SK-N-SH treated with all-trans-retinoic acid at 6 μM for 48 hours (cell line): ENCODE measurements around the gene PIBF1.

Experiments
- ATAC-seq: fragments of 200-7000 bp; cut with Tn5 transposase; 3 replicates; pipeline ENCODE4 v1.9.1; 2020; ENCODE audit warnings: mild to moderate bottlenecking, moderate library complexity
- BACH2 ChIP-seq: fragments of 250-450 bp; sonication (Bioruptor Pico); IDR thresholded peaks from 2 replicates; pipeline ENCODE4 v1.9.0; 2021; ENCODE audit warnings: mild to moderate bottlenecking, borderline replicate concordance
- CSDC2 ChIP-seq: fragments of 250-450 bp; sonication (Bioruptor Pico); IDR thresholded peaks from 2 replicates; pipeline ENCODE4 v1.5.0; 2020; ENCODE audit warnings: mild to moderate bottlenecking, moderate library complexity
- ESRRG ChIP-seq: fragments of 250-450 bp; sonication (Bioruptor Pico); IDR thresholded peaks from 2 replicates; pipeline ENCODE4 v1.6.1; 2021; ENCODE audit warnings: mild to moderate bottlenecking
- GLIS3 ChIP-seq: fragments of 250-450 bp; sonication (Bioruptor Pico); IDR thresholded peaks from 2 replicates; pipeline ENCODE4 v1.5.0; 2020; ENCODE audit warnings: mild to moderate bottlenecking, moderate library complexity
- ISL1 ChIP-seq: fragments of 250-450 bp; sonication (Bioruptor Pico); IDR thresholded peaks from 2 replicates; pipeline ENCODE4 v2.1.2; 2022; ENCODE audit warnings: mild to moderate bottlenecking, moderate library complexity
- OSR1 ChIP-seq: fragments of 250-450 bp; sonication (Bioruptor Pico); IDR thresholded peaks from 2 replicates; pipeline ENCODE4 v1.8.0; 2022; ENCODE audit warnings: moderate library complexity, mild to moderate bottlenecking, inconsistent platforms
- SNAI2 ChIP-seq: fragments of 250-450 bp; sonication (Bioruptor Pico); IDR thresholded peaks from 2 replicates; pipeline ENCODE4 v1.5.0; 2020; ENCODE audit warnings: mild to moderate bottlenecking, moderate library complexity
- TCF4 ChIP-seq: fragments of 250-450 bp; sonication (Bioruptor Pico); IDR thresholded peaks from 2 replicates; pipeline ENCODE4 v1.8.0; 2021; ENCODE audit warnings: mild to moderate bottlenecking, moderate library complexity, borderline replicate concordance
- TOX ChIP-seq: fragments of 250-450 bp; sonication (Bioruptor Pico); IDR thresholded peaks from 2 replicates; pipeline ENCODE4 v1.8.0; 2021; ENCODE audit warnings: mild to moderate bottlenecking, moderate library complexity, borderline replicate concordance
- ZC3H10 ChIP-seq: fragments of 250-450 bp; sonication (Bioruptor Pico); IDR thresholded peaks from 2 replicates; pipeline ENCODE4 v1.5.1; 2021; ENCODE audit warnings: mild to moderate bottlenecking, moderate library complexity
- ZFP3 ChIP-seq: fragments of 250-450 bp; sonication (Bioruptor Pico); IDR thresholded peaks from 2 replicates; pipeline ENCODE4 v1.5.0; 2020; ENCODE audit warnings: mild to moderate bottlenecking, moderate library complexity
- ZFP30 ChIP-seq: fragments of 450-650 bp; formaldehyde crosslinking; IDR thresholded peaks from 2 replicates; pipeline ENCODE4 v1.5.0; 2022; ENCODE audit warnings: mild to moderate bottlenecking, moderate library complexity
- ZNF565 ChIP-seq: fragments of 450-650 bp; formaldehyde crosslinking; conservative IDR thresholded peaks from 2 replicates; pipeline ENCODE4 v1.5.0; 2020; ENCODE audit warnings: low read depth, mild to moderate bottlenecking, moderate library complexity
- ZNF70 ChIP-seq: fragments of 450-650 bp; formaldehyde crosslinking; IDR thresholded peaks from 2 replicates; pipeline ENCODE4 v1.5.0; 2020; ENCODE audit warnings: mild to moderate bottlenecking, moderate library complexity
- ZNF8 ChIP-seq: fragments of 450-650 bp; formaldehyde crosslinking; IDR thresholded peaks from 2 replicates; pipeline ENCODE4 v1.5.0; 2020; ENCODE audit warnings: mild to moderate bottlenecking, moderate library complexity
- TF ChIP-seq, protein P1 (sequence below): fragments of 250-450 bp; sonication (Bioruptor Pico); IDR thresholded peaks from 2 replicates; pipeline ENCODE4 v1.5.1; 2021; ENCODE audit warnings: mild to moderate bottlenecking, moderate library complexity
- TF ChIP-seq, protein P2 (sequence below): fragments of 250-450 bp; sonication (Bioruptor Pico); IDR thresholded peaks from 2 replicates; pipeline ENCODE4 v1.5.1; 2020; ENCODE audit warnings: low read depth, mild to moderate bottlenecking, moderate library complexity
- TF ChIP-seq, protein P3 (sequence below): fragments of 250-450 bp; sonication (Bioruptor Pico); IDR thresholded peaks from 2 replicates; pipeline ENCODE4 v1.8.0; 2021; ENCODE audit warnings: low read depth, mild to moderate bottlenecking, moderate library complexity, borderline replicate concordance
- TF ChIP-seq, protein P4 (sequence below): fragments of 250-450 bp; sonication (Bioruptor Pico); IDR thresholded peaks from 2 replicates; pipeline ENCODE4 v1.8.0; 2020; ENCODE audit warnings: mild to moderate bottlenecking, moderate library complexity, borderline replicate concordance

PIBF1 gene

DNA sequence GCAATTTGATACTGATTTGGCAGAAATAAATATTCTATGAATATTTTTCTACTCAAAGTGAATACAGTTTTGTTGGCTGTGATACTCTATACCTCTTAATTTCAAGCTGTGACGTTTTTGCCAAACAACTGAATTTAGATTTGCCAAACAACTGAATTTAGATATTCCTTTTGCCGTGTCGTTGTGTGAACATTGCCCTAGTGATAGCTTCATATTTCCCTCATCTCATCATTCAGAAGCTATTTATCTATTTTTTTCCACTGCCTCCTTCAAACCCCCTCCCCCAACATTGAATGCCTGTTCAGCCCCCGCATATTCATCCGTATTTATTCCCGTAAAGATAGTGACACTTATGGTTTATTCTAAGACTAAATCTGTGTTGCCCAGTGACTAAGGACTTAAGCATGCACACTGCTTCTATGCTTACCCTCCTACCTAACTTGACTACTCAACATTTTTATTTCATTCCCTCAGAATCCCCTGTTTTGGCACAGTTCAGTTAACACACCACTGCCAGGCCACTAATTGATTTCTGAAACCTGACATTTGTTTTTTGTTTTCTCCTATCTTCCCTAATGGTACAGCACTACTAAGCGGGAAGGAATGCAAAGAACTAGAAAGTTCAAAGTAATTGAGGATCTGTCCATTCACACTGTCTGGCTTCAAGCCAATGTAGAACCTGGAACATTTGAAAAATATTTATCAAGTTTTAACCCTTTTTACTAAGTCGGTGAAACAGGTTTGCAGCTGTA, 274.1 kb downstream of the PIBF1 start (continued):
- TF ChIP-seq, protein P1, sequence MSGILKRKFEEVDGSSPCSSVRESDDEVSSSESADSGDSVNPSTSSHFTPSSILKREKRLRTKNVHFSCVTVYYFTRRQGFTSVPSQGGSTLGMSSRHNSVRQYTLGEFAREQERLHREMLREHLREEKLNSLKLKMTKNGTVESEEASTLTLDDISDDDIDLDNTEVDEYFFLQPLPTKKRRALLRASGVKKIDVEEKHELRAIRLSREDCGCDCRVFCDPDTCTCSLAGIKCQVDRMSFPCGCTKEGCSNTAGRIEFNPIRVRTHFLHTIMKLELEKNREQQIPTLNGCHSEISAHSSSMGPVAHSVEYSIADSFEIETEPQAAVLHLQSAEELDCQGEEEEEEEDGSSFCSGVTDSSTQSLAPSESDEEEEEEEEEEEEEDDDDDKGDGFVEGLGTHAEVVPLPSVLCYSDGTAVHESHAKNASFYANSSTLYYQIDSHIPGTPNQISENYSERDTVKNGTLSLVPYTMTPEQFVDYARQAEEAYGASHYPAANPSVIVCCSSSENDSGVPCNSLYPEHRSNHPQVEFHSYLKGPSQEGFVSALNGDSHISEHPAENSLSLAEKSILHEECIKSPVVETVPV, result no peak
- TF ChIP-seq, all 23 proteins: peak for 3

DNA sequence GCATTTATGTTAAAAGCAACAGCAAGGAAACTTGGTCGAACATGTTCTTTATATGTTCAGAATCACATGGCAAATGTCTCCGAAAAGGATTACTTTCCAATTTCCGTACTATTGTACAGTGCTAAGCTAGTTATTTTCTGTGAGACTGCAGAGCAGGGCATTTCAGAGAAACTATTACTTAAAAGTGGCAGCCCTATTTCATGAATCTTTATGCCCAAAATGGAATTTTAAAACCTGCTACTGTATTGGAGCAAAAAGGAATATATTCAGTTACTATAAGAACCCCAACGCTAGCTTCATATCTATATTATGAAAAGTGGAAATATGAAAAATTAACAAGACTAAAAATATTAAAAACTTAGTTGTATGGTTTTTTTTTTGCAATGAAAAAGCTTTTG, 274.6 kb downstream of the PIBF1 start:
- TF ChIP-seq BACH2 (CRISPR knock-in tag) (no peak), ZC3H10 (CRISPR knock-in tag) (no peak), ZNF8 (CRISPR knock-in tag) (no peak)
- no peak for ATAC-seq

DNA sequence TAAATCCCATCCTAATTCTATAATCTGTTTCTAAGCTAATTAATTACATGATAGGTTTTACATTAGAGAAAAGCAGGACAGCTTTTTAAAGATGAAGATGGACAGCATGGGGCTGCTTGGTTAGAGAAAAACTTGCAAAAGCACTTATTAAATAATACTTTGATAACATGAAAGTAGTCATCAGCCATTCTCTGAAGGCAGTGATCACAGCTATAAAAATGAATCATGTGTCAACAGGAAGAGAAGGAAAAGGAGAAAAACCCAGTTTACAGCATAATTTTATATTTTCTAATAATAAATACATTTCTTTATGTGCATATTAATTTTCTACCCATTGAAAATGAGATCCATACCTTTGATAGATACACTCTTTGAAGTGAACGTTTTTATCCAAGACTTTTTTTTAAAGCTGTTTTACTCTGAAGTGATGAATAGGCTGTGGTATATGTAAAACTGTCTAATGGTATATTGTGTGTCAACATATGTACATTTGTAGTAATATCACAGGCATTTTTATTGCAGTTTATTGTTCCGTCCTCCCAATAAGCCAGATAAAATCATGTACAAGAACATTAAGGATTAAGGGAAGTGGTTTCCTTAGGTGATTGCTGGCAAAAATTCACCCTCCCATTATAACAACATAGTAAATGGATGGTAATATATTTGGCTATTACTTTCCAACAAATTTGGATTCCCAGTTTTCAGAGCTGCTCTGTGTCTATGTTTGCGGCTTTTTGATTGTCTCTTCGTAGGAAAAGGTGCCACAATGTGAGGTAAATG, 275.5 kb downstream of the PIBF1 start:
- ATAC-seq, result no peak
- TF ChIP-seq, protein P2, sequence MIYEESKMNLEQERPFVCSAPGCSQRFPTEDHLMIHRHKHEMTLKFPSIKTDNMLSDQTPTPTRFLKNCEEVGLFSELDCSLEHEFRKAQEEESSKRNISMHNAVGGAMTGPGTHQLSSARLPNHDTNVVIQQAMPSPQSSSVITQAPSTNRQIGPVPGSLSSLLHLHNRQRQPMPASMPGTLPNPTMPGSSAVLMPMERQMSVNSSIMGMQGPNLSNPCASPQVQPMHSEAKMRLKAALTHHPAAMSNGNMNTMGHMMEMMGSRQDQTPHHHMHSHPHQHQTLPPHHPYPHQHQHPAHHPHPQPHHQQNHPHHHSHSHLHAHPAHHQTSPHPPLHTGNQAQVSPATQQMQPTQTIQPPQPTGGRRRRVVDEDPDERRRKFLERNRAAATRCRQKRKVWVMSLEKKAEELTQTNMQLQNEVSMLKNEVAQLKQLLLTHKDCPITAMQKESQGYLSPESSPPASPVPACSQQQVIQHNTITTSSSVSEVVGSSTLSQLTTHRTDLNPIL, result no peak
- TF ChIP-seq ISL1 (CRISPR knock-in tag) (no peak; the same call in 1 of the 2 replicates), GLIS3 (CRISPR knock-in tag) (no peak), ESRRG (no peak)

DNA sequence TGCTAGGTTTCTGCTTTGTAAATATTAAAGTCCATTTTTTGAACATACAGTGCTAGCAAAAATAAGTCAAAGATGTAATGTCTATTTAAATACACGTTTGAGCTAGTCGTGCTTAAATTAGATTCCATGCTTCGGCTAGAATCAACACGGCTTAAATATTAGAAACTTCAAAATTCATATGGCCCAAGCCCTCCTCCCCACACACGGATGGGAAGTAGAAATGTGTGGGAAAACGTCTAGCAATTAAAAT, 276.1 kb downstream of the PIBF1 start:
- TF ChIP-seq TOX (no peak), ZNF70 (CRISPR knock-in tag) (no peak), ZFP30 (CRISPR knock-in tag) (no peak), ZNF8 (CRISPR knock-in tag) (no peak), OSR1 (CRISPR knock-in tag) (no peak), CSDC2 (CRISPR knock-in tag) (no peak)
- TF ChIP-seq, protein P3, sequence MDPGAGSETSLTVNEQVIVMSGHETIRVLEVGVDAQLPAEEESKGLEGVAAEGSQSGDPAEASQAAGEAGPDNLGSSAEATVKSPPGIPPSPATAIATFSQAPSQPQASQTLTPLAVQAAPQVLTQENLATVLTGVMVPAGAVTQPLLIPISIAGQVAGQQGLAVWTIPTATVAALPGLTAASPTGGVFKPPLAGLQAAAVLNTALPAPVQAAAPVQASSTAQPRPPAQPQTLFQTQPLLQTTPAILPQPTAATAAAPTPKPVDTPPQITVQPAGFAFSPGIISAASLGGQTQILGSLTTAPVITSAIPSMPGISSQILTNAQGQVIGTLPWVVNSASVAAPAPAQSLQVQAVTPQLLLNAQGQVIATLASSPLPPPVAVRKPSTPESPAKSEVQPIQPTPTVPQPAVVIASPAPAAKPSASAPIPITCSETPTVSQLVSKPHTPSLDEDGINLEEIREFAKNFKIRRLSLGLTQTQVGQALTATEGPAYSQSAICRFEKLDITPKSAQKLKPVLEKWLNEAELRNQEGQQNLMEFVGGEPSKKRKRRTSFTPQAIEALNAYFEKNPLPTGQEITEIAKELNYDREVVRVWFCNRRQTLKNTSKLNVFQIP (CRISPR knock-in tag), result no peak
- TF ChIP-seq, protein P2, result no peak
- TF ChIP-seq, protein P1, result no peak
- ATAC-seq, result no peak

DNA sequence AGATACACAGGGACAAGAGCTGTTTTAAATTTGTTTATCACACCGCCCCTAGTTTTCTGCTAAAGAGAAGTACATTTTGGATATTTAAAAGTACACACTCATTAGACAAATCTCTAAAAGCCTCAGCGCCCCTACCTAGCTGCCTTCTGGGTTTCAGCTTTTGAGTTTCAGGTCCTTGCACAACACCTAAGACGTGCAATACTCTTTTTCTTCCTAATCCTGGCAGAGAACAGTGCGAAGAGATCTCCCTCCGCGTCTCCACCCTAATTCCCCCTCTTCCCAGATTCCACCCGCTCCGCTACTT, 276.5 kb downstream of the PIBF1 start:
- ATAC-seq, result no peak
- TF ChIP-seq, protein P1, result no peak
- TF ChIP-seq ZFP3 (no peak), BACH2 (CRISPR knock-in tag) (no peak), ZNF8 (CRISPR knock-in tag) (no peak), GLIS3 (CRISPR knock-in tag) (no peak), CSDC2 (CRISPR knock-in tag) (no peak), TCF4 (no peak), SNAI2 (CRISPR knock-in tag) (no peak), ZNF565 (no peak), ESRRG (no peak), ZFP30 (CRISPR knock-in tag) (no peak), TOX (no peak)
- TF ChIP-seq, protein P3 (CRISPR knock-in tag), result no peak
- TF ChIP-seq, protein P4, sequence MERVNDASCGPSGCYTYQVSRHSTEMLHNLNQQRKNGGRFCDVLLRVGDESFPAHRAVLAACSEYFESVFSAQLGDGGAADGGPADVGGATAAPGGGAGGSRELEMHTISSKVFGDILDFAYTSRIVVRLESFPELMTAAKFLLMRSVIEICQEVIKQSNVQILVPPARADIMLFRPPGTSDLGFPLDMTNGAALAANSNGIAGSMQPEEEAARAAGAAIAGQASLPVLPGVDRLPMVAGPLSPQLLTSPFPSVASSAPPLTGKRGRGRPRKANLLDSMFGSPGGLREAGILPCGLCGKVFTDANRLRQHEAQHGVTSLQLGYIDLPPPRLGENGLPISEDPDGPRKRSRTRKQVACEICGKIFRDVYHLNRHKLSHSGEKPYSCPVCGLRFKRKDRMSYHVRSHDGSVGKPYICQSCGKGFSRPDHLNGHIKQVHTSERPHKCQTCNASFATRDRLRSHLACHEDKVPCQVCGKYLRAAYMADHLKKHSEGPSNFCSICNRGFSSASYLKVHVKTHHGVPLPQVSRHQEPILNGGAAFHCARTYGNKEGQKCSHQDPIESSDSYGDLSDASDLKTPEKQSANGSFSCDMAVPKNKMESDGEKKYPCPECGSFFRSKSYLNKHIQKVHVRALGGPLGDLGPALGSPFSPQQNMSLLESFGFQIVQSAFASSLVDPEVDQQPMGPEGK (CRISPR knock-in tag), result no peak
